ENCODE data around the gene DVL3.
"Not testable (repeated sequence)": the region's sequence is repeated elsewhere in the genome, so short reads cannot be mapped to it uniquely, and the experiment has no call there.

The DVL3 gene

DNA sequence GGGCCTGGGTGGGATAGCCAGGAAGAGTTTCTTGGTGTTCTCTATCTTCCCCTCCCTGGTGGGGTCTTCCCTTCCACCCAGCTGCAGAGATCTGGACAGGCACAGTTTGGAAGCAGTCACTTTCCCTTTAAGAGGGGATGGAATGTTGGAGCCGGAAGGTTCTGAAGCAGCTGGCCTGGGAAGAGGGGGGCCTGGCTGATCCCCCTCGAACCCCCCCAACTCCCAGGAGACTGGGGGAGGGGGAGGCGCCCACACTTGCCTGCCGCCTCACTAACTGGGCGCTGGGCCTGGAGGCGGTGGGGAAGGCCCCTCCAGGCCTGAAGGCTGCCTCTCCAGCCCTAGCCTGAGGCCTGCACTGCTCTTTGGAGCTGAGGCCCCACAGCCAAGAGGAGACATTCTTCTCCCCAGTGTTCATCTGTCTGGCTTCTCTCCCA lies 1.4 kb downstream of the DVL3 start:
- peak; percentile 83 for DNase-seq

GRCh38 chr3:184157206-184157605 lies 2.0 kb downstream of the DVL3 start:
- no peak for DNase-seq

- DNase-seq: no peak
These were observed 3.2 kb downstream of the DVL3 start for GRCh38 chr3:184158404-184158803.

- no peak for DNase-seq
These were observed 5.3 kb downstream of the DVL3 start for GRCh38 chr3:184160456-184160855.

GRCh38 chr3:184162571-184163070 lies 7.4 kb downstream of the DVL3 start:
- DNase-seq: not testable (repeated sequence)

GRCh38 chr3:184164648-184165330 lies 9.6 kb downstream of the DVL3 start:
- no peak for DNase-seq

GRCh38 chr3:184165543-184165942 lies 10.4 kb downstream of the DVL3 start:
- no peak for DNase-seq

- no peak for DNase-seq
These were observed 11.5 kb downstream of the DVL3 start for GRCh38 chr3:184166671-184167070.

- no peak for DNase-seq
These were observed 12.6 kb downstream of the DVL3 start for GRCh38 chr3:184167786-184168185.

DNA sequence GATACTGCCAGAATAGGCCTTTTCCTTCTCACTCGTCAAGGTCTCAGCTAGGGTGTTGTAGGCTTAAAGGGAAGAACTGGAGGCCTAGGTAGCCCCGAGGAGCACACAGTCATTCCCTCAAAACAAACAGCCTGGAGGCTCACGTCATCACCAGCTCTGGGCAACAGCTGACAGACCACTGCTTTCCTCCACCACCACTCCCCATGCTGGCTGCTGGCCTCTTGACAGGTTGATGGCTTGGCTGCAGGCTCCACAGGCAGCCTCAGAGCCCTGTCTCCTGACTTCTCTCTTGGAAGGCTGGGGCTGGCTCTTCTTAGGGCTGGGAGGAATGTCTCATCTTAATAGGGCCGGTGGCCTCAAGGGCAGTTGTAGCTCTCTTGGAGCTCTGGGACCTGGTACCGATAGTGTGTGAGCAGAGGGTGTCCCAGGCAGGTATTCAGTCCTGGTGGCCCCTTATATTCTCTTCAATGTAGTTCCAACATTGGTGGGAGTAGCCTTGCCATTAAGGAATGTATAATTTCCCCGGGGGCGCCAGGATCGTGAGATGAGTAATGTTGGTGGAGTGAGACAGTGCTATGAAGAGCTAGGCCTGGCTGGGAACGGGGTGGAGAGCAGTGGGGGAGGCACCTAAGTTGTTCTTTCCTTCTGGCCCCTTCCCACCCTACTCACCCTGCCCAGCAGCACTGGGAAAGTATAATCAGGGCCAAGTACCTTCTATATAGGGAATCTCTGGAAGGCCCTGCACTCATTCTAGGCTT lies 13.4 kb downstream of the DVL3 start:
- no peak for DNase-seq

DNA sequence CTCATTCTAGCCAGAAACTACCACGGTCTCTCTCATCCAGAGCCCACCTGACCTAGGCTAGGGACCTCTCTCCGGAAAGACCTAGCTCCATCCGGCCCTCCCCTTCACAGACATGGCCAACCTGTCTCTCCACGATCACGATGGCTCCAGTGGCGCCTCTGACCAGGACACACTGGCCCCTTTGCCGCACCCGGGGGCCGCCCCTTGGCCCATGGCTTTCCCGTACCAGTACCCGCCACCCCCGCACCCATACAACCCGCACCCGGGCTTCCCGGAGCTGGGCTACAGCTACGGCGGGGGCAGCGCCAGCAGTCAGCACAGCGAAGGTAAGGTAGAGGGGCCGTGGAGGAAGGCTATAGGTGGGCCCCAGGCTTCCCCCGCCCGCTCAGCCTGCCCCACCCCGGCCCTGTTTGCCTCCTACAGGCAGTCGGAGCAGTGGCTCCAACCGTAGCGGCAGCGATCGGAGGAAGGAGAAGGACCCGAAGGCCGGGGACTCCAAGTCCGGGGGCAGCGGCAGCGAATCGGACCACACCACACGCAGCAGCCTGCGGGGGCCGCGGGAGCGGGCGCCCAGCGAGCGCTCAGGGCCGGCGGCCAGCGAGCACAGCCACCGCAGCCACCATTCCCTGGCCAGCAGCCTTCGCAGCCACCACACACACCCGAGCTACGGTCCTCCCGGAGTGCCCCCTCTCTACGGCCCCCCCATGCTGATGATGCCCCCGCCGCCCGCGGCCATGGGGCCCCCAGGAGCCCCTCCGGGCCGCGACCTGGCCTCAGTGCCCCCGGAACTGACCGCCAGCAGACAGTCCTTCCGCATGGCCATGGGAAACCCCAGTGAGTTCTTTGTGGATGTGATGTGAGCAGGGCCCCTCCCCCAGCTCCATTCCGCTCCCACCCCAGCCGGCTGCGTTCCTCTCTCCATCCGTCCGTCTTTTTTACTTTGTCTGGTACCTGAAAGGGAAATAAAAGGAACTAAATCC lies 15.0 kb downstream of the DVL3 start:
- no peak for DNase-seq

GRCh38 chr3:184171562-184171961 lies 16.4 kb downstream of the DVL3 start:
- no peak for DNase-seq

DNA sequence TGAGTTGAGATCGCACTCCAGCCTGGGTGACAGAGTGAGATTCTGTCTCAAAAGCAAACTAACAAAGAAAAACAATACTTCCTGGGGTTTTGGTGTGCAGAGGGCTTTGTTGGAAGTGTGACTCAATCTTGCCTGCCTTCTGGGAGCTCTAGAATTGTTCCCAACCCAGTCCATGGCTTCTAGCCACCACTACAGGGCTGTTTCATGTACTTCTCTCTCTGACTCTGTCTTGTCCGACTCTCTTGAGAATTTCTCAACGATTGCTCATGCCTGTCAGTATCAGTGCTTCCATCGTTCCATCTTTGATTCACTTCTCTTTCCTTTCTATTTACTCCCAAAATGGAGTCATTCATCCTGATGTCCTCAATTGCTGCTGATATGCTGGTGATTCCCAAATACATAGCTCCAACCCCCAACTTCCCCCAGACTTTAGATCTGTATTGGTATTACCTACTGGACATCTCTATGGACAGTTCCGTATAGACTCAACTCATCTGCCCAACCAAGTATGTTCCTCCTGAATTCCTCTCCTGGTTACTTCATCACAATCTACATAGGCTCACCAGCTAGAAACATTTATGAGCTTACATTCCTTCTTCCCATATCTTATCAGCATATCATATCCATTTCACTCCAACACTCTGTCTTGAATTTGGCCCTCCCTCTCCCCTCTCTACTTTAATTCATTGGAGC lies 17.6 kb downstream of the DVL3 start:
- no peak for DNase-seq

GRCh38 chr3:184173374-184173722 lies 18.2 kb downstream of the DVL3 start:
- no peak for DNase-seq

GRCh38 chr3:184174284-184174645 lies 19.1 kb downstream of the DVL3 start:
- peak; percentile 51 for DNase-seq

GRCh38 chr3:184174646-184175492 lies 19.7 kb downstream of the DVL3 start, which contains the start of gene AP2M1:
Gene AP2M1 (plus strand): TSS chr3:184174855. CDS start chr3:184176994, 2,139 bp downstream.
- peak; percentile 99 for DNase-seq

GRCh38 chr3:184175506-184175905 lies 20.3 kb downstream of the DVL3 start:
- DNase-seq: no peak

DNA sequence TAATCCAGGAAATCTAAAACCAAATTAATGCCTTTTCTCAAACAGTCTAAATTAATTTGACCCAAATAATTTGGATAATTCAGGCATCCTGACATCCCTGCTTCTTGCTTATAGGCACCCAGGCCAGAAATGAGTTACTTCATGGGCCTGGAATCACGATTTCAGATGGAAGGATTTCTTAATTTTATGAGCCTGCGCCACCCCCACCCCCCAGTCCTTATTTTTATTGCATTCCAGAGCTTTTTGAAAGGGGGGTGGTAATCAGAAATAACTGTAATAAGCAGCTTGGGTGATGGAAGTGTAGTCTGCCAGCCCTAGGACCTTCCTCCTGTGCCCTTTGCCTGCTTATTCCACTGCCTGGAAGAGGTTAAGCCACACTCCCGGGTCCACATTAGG lies 20.8 kb downstream of the DVL3 start:
- no peak for DNase-seq

DNA sequence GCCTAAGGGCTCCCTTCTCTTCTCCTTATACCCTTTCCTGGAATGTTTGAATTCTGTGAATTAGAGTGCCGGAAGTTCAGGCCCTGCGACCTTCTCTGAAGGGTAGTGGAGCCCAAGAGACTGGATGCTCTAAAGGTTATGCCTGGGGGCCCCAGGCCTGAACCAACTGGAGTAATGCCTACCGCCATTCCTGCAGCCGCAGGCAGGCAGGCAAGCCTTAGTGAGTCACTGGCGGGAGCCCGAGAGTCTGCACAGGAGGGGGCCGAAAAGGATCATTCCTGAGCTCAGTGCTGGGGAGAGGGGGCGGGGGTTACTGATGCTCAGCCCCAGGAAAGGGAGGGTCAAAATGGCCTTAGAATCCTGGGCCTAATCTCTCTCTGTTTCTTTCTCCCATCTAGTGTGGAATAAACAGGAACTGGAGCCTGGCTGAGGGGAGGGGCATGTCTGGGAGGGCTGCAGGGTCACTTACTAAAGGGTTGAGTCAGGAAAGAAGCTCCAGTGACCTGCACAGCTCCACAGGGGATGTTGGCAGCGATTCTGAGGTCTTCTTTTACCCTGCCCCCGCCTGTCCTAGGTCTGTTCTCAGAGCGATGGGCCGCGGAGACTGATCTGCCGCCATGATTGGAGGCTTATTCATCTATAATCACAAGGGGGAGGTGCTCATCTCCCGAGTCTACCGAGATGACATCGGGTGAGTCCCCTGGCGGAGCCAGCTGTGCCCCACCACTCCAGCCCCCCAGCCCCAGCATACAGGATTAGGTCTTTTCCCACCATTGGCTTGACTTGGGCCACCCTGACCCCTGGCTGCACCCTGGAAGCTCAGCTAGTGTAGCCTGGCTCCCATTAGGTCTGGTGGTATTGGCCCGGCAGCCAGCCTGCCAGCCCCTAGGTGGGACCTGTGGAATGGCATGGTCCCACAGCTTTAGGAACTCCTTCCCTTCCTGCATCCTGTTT lies 21.5 kb downstream of the DVL3 start:
- DNase-seq: peak; percentile 62

DNA sequence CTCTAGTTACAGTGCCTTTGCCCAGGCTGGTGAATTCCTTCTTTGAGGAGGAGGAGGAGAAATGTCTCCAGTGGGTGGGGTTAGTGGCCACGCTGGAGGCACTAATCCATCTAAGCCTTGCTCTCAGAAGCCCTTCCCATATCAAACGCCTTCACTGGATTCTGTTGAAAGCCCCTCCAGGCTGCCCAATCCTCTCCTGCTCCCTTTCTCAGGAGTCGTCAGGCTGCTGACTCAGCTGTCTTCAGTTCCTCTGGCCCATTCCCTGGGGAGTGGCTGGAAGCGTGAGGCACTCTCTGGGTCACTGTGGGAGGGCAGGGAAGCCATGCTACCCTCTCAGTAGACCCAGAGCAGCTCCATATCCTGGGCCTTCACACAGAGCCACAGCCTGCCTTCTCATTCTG lies 22.2 kb downstream of the DVL3 start:
- no peak for DNase-seq
